Spinal cord (tissue), 10 donors: Measurements from ENCODE around the gene TLR9. TPM values are rescaled to one million over a fixed set of nuclear protein-coding genes. Genes with fewer than 3 reads are reported as not detected.

Source experiments
- DNase-seq, 6 donors: peaks; one replicate each; pipeline versions ENCODE4 v3.0.0 to v3.0.0-alpha.2; 2013 to 2015; ENCODE audit warnings: low spot score in 6 of 6, low read depth in 4 of 6
- H3K27ac ChIP-seq: one replicate; pipeline ENCODE4 v1.5.1; 2013; ENCODE audit warnings: low read depth, low read length, control low read depth
- H3K27me3 ChIP-seq: one replicate; pipeline ENCODE4 v1.6.1; 2013; ENCODE audit warnings: low read length; ENCODE audit not compliant: control insufficient read depth, insufficient read depth
- H3K36me3 ChIP-seq: one replicate; pipeline ENCODE4 v1.6.1; 2013; ENCODE audit warnings: low read length; ENCODE audit not compliant: control insufficient read depth, insufficient read depth
- H3K4me1 ChIP-seq: one replicate; pipeline ENCODE4 v1.6.1; 2013; ENCODE audit warnings: low read length; ENCODE audit not compliant: control insufficient read depth, insufficient read depth
- H3K4me3 ChIP-seq: one replicate; pipeline ENCODE4 v1.5.1; 2013; ENCODE audit warnings: low read depth, low read length, control low read depth
- H3K9me3 ChIP-seq: one replicate; pipeline ENCODE4 v1.6.1; 2013; ENCODE audit warnings: low read length; ENCODE audit not compliant: control insufficient read depth, insufficient read depth
- WGBS: methylation state at CpG from one replicate; pipeline ENCODE4 v1.1.5; 2013; ENCODE audit warnings: missing lambda C conversion rate; ENCODE audit not compliant: insufficient coverage; 5-methylcytosine and 5-hydroxymethylcytosine counted together
- polyA plus RNA-seq, 2 donors: library from polyadenylated mRNA; unstranded; fragments of 120-200 nt; gene quantifications; one replicate each; pipeline ENCODE4 v1.2.1, GENCODE V29; 2013; ENCODE audit not compliant: insufficient read length in 2 of 2
- total RNA-seq, 2 donors: library from RNA; depleted of rRNA in 1 of 2; stranded (reverse); fragments of 120-200 nt in 1 of 2; fragments of >200 nt in 1 of 2; gene quantifications; one replicate each; pipeline versions ENCODE4 v1.2.3 to v1.2.4, GENCODE V29; 2013 to 2014
- donor health status: healthy.

TLR9 gene
- total and polyA plus RNA-seq, 4 donors, result 0.11 to 0.41 TPM; not detected in 2

GRCh38 chr3:52259448-52259847, 34.0 kb upstream of the TLR9 start:
- no peaks in the 10 kb centered on the region for H3K9me3 ChIP-seq
- H3K4me3 ChIP-seq, result no peak overlapping the region
- no peaks in the 10 kb centered on the region for H3K27me3 ChIP-seq
- H3K4me1 ChIP-seq, result no peaks in the 10 kb centered on the region
- no peak for DNase-seq
- no peak overlapping the region for H3K27ac ChIP-seq
- H3K36me3 ChIP-seq, result peaks cover 74% of the 10 kb centered on the region
- 82% methylated on average over 2 of the region's 4 CpGs for WGBS

- Histone ChIP-seq H3K27me3 (no peaks in the 10 kb centered on the region), H3K27ac (no peak overlapping the region), H3K4me1 (no peaks in the 10 kb centered on the region), H3K9me3 (no peaks in the 10 kb centered on the region), H3K4me3 (no peak overlapping the region), H3K36me3 (peaks cover 75% of the 10 kb centered on the region)
- DNase-seq, result no peak
- WGBS, result no CpG with 5 or more reads among the region's 1 CpG
These were observed 33.6 kb upstream of the TLR9 start for GRCh38 chr3:52259035-52259434.

- Histone ChIP-seq H3K9me3 (no peaks in the 10 kb centered on the region), H3K36me3 (peaks cover 78% of the 10 kb centered on the region), H3K27me3 (no peaks in the 10 kb centered on the region), H3K4me1 (no peaks in the 10 kb centered on the region), H3K27ac (no peak overlapping the region), H3K4me3 (no peak overlapping the region)
- DNase-seq, result no peak
- WGBS, result 96% methylated on average over 4 of the region's 4 CpGs
These were observed 32.5 kb upstream of the TLR9 start for GRCh38 chr3:52257911-52258310.

GRCh38 chr3:52256622-52257021, 31.2 kb upstream of the TLR9 start:
- H3K4me1 ChIP-seq, result no peaks in the 10 kb centered on the region
- 94% methylated on average over 2 of the region's 4 CpGs for WGBS
- H3K27me3 ChIP-seq, result no peaks in the 10 kb centered on the region
- H3K27ac ChIP-seq, result no peak overlapping the region
- no peak overlapping the region for H3K4me3 ChIP-seq
- H3K36me3 ChIP-seq, result peaks cover 83% of the 10 kb centered on the region
- DNase-seq, result no peak
- H3K9me3 ChIP-seq, result no peaks in the 10 kb centered on the region

GRCh38 chr3:52256159-52256558, 30.7 kb upstream of the TLR9 start:
- Histone ChIP-seq H3K36me3 (peaks cover 87% of the 10 kb centered on the region), H3K4me1 (no peaks in the 10 kb centered on the region), H3K4me3 (no peak overlapping the region), H3K9me3 (no peaks in the 10 kb centered on the region), H3K27me3 (no peaks in the 10 kb centered on the region), H3K27ac (no peak overlapping the region)
- WGBS, result no CpG with 5 or more reads among the region's 3 CpGs
- DNase-seq, result no peak

- peaks cover 87% of the 10 kb centered on the region for H3K36me3 ChIP-seq
These were observed 29.2 kb upstream of the TLR9 start for GRCh38 chr3:52254608-52255007.

GRCh38 chr3:52253314-52254304, 28.2 kb upstream of the TLR9 start:
- DNase-seq, result peak in 1 of 6 donors; percentile 22
- Histone ChIP-seq H3K27ac (peak overlapping the region; percentile 27), H3K4me1 (peaks cover 5% of the 10 kb centered on the region), H3K9me3 (no peaks in the 10 kb centered on the region), H3K27me3 (no peaks in the 10 kb centered on the region), H3K4me3 (no peak overlapping the region), H3K36me3 (peaks cover 89% of the 10 kb centered on the region)
- WGBS, result 87% methylated on average over 6 of the region's 12 CpGs

More at GRCh38 chr3:52254608-52255007, 29.2 kb upstream of the TLR9 start:
- no peak overlapping the region for H3K4me3 ChIP-seq
- no peaks in the 10 kb centered on the region for H3K4me1 ChIP-seq
- no peak for DNase-seq
- WGBS, result 89% methylated on average over 3 of the region's 9 CpGs
- no peaks in the 10 kb centered on the region for H3K27me3 ChIP-seq
- H3K9me3 ChIP-seq, result no peaks in the 10 kb centered on the region
- no peak overlapping the region for H3K27ac ChIP-seq

- no peak overlapping the region for H3K4me3 ChIP-seq
- 100% methylated on average over 1 of the region's 1 CpG for WGBS
- no peaks in the 10 kb centered on the region for H3K27me3 ChIP-seq
- H3K36me3 ChIP-seq, result peaks cover 80% of the 10 kb centered on the region
- H3K9me3 ChIP-seq, result no peaks in the 10 kb centered on the region
- DNase-seq, result no peak
- H3K27ac ChIP-seq, result no peak overlapping the region
- H3K4me1 ChIP-seq, result peaks cover 28% of the 10 kb centered on the region
These were observed 24.7 kb upstream of the TLR9 start for GRCh38 chr3:52250122-52250521.

GRCh38 chr3:52249683-52250082, 24.2 kb upstream of the TLR9 start:
- no peaks in the 10 kb centered on the region for H3K9me3 ChIP-seq
- no peak for DNase-seq
- WGBS, result 97% methylated on average over 5 of the region's 6 CpGs
- no peak overlapping the region for H3K4me3 ChIP-seq
- H3K27me3 ChIP-seq, result no peaks in the 10 kb centered on the region
- H3K27ac ChIP-seq, result no peak overlapping the region
- H3K36me3 ChIP-seq, result peaks cover 75% of the 10 kb centered on the region
- H3K4me1 ChIP-seq, result peaks cover 31% of the 10 kb centered on the region
